AG04450 (cell line): ENCODE measurements around the gene USP40. TPM values are rescaled to one million over a fixed set of nuclear protein-coding genes. Genes with fewer than 3 reads are reported as not detected.

Experiments
- CTCF ChIA-PET: fragments of 300-600, 350-600 bp; formaldehyde crosslinking; extraction: SDS; loops from one replicate; lab custom pipeline; 2022; ENCODE audit warnings: antibody characterized with exemption, inconsistent platforms; lab: Charles Lee
- POLR2A ChIA-PET: fragments of 350-600 bp; formaldehyde crosslinking; extraction: SDS; loops from one replicate; lab custom pipeline; 2021; ENCODE audit warnings: antibody characterized with exemption, inconsistent platforms; lab: Yijun Ruan, JAX
- DNase-seq: peaks from one replicate; pipeline ENCODE4 v3.0.0-alpha.2; 2011; ENCODE audit warnings: low read depth, low spot score
- H3K27ac ChIP-seq: one replicate; pipeline ENCODE4 v1.5.1; 2012; ENCODE audit warnings: low read depth, low read length, control low read depth
- H3K27me3 ChIP-seq: one replicate; pipeline ENCODE4 v1.6.0; 2012; ENCODE audit warnings: low read length; ENCODE audit not compliant: control insufficient read depth, insufficient read depth
- H3K4me3 ChIP-seq: 2 replicates; pipeline ENCODE4 v1.5.1; 2011; ENCODE audit warnings: mild to moderate bottlenecking, low read depth, low read length, control low read depth
- H3K9me3 ChIP-seq: 2 replicates; pipeline ENCODE4 v1.5.1; 2012; ENCODE audit warnings: low read length; ENCODE audit not compliant: control insufficient read depth, insufficient read depth
- polyA plus RNA-seq: library from polyadenylated mRNA; depleted of rRNA; stranded (reverse); fragments of >200 nt; gene quantifications from 2 replicates; pipeline ENCODE4 v1.2.3, GENCODE V29; 2011
- TF ChIP-seq, protein P1 (sequence below): IDR thresholded peaks from 2 replicates; pipeline ENCODE4 v1.5.1; 2011; ENCODE audit warnings: low read depth, low read length, control low read depth, inconsistent platforms

The USP40 gene
- polyA plus RNA-seq, 1 experiment = 32.4 TPM

DNA sequence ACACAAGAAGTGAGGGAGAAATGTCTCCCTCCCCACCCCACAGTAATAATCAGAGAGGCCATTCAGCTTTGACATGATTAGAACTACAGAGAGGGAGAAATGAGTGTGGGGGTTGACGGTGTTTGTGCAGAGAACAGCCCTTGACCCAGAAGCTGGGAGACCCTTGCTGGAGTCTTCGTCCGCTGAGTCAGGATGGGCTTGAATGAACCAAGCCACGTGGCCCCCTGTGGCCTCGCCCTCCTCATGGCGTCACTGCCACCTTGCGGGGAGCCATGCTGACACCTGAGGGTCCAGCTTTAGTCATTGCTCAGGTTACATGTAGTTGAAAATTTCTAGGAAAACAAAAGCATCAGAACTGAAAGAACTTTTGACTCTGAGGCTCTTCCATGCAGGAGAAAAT, 111.1 kb downstream of the USP40 start:
- H3K9me3 ChIP-seq = no peaks in the 10 kb centered on the region; the same call in 1 of the 2 replicates
- DNase-seq = no peak
- H3K27ac ChIP-seq = no peak overlapping the region
- TF ChIP-seq, protein P1, sequence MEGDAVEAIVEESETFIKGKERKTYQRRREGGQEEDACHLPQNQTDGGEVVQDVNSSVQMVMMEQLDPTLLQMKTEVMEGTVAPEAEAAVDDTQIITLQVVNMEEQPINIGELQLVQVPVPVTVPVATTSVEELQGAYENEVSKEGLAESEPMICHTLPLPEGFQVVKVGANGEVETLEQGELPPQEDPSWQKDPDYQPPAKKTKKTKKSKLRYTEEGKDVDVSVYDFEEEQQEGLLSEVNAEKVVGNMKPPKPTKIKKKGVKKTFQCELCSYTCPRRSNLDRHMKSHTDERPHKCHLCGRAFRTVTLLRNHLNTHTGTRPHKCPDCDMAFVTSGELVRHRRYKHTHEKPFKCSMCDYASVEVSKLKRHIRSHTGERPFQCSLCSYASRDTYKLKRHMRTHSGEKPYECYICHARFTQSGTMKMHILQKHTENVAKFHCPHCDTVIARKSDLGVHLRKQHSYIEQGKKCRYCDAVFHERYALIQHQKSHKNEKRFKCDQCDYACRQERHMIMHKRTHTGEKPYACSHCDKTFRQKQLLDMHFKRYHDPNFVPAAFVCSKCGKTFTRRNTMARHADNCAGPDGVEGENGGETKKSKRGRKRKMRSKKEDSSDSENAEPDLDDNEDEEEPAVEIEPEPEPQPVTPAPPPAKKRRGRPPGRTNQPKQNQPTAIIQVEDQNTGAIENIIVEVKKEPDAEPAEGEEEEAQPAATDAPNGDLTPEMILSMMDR = no peak
- ChIA-PET CTCF (interaction anchor here (0.7 kb wide), 1 partner anchor 377 kb away, joined by 3 read pairs; no protein-coding TSS in a partner anchor), POLR2A (no interaction called here)
- no peaks in the 10 kb centered on the region for H3K27me3 ChIP-seq
- no peak overlapping the region for H3K4me3 ChIP-seq

DNA sequence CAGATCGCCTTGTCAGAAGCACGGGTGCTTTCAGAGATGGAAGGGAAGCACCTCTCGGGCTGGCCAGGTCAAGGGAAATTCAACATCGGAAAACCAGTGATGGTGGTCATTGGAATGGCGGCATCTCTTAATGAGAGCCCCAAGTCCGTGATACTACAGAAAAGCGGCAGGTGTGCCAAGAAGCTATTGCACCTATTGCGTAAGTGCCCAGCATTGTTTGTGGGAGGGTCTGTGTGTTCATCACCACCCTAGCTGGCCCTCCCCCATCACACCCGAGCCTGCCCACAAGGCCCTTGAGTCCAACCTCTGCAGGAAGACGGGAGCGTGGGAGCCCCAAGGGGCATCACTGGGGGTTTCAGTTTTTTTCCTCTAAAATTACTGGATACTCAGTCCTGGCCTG, 111.6 kb downstream of the USP40 start:
- DNase-seq = no peak
- no peak overlapping the region for H3K27ac ChIP-seq
- H3K27me3 ChIP-seq = no peaks in the 10 kb centered on the region
- H3K4me3 ChIP-seq = no peak overlapping the region
- no peaks in the 10 kb centered on the region; the same call in 1 of the 2 replicates for H3K9me3 ChIP-seq
- TF ChIP-seq, protein P1 = no peak
- ChIA-PET CTCF (interaction anchor here (0.5 to 0.7 kb wide), 2 partner anchors 97 to 378 kb away, joined by 3 to 4 read pairs; no protein-coding TSS in a partner anchor), POLR2A (no interaction called here)

DNA sequence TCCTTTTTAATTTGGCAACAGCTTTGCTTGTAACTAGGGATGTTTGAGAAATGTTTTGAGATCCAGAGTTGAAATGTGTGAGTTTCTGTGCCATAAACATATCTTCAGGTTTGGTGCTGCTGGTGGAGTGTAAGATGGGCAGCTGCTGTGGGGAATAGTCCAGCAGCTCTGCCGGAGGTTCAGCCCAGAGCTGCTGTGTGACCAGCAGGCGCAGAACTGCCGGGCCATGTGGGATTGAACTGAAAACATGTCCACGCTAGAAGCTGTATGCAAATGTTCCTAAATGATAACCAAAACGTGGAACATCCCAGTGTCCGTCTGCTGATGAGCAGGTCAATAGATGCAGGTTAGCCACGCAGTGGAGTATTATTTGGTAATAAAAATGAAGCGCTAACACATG, 112.7 kb downstream of the USP40 start:
- Histone ChIP-seq H3K27ac (no peak overlapping the region), H3K4me3 (no peak overlapping the region), H3K9me3 (no peaks in the 10 kb centered on the region; the same call in 1 of the 2 replicates), H3K27me3 (no peaks in the 10 kb centered on the region)
- TF ChIP-seq, protein P1 = no peak
- no peak for DNase-seq
- ChIA-PET CTCF (no interaction called here), POLR2A (no interaction called here)

DNA sequence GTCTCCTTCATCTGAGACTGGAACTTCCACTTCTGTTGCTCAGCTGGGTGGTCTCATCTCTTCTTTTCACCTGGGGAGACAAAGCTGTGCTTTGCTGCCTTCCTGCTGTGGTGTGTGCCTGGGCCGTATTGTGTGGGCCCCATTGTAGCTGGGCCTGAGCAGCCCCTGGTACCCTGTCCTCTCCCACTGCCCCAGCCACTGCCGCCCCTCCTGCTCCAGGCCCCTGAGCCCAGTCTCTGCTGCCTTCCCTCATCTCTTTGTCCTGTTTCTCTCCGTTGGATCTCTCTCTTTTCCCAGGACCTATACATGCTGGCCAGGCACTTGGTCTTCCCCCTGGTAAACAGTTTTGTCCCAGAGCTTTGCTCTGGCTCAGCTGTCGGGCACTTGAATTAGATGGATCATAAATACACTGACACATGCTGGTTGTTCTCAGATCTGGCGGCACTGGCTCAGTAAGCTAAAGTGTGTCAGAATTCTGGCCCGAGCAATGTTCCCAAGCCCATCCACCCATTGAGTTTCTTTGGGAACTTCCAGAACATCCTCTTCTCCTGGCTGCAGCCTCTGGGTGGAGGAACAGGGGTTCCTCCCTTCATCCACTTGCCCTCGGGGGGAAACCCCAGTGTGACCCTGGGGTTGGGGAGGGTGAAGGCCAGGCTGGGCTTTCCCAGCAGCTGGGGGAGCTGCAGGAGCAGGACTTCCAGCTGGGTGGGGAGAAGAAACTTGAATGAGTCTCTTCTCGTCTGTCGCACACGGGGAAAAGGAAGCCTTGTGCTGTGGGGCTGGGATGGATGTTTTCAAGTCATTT, 113.3 kb downstream of the USP40 start:
- no peaks in the 10 kb centered on the region; the same call in 1 of the 2 replicates for H3K9me3 ChIP-seq
- TF ChIP-seq, protein P1 = no peak
- no peaks in the 10 kb centered on the region for H3K27me3 ChIP-seq
- DNase-seq = no peak
- no peak overlapping the region for H3K27ac ChIP-seq
- ChIA-PET CTCF (no interaction called here), POLR2A (no interaction called here)
- H3K4me3 ChIP-seq = no peak overlapping the region

DNA sequence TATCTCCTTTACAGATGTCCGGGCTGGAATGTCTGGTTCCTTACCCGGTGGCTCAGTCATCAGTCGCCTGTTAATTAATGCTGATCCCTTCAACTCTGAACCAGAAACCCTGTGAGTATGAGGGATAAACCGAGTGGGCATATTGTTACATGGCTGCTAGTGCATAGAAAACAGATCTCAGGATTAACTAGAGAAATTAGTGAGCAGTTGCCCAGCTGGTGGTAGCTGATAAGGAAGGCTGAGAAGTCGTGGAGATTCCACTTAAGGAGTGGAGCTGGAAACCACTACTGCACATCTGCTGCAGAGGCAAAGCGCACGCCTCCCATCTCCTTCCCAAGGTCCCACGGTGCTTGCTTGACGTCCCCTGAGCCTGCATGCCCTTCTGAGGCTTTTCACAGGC, 114.6 kb downstream of the USP40 start:
- DNase-seq = no peak
- ChIA-PET POLR2A (no interaction called here), CTCF (no interaction called here)
- no peak overlapping the region for H3K27ac ChIP-seq
- no peak overlapping the region for H3K4me3 ChIP-seq
- TF ChIP-seq, protein P1 = no peak
- H3K27me3 ChIP-seq = no peaks in the 10 kb centered on the region
- H3K9me3 ChIP-seq = no peaks in the 10 kb centered on the region; the same call in 1 of the 2 replicates
